ENCODE measurements around the gene TERT.

TERT gene

DNA sequence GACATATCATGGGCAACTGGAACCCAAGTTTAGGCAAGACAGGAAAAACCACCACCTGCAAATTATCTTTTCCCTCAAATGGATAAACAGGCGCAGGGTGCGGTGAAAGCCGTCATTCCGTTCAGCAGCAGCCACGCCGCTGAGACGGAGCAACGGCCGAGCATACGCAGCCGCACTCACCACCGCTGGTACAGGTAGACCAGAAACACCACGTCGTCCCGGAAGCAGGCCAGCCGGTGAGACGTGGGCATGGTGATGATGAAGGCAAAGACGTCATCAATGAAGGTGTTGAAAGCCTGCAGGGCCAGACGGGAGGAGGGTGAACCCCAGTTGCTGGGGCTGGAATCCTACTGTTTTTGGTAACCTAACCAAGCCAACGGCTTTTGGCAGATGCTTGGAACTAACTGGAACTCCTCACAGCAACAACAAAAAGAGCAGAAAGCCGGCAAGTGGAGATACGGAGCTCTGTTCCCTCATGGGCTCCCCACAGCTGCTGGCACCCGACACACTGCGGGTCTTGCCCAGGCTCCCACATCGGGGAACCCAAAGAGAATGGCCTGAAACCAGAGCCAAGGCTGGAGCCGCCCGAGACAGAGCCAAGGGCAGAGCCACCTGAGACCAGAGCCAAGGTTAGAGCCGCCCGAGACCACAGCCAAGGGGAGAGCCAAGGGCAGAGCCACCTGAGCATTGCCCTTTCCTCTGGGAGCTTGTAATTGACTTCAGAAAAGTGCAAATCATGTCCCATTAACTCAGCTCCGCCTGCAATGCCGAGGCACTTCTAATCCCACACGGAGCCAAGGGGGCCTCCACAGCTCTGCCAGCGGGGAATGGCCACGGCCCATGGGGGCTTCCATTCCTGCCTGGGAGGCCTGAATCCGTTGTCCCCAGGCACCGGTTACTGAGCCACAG lies 25.8 kb upstream of the TERT start:
- intact Hi-C loops (cut with DNase I), result no loop called here
- DNase-seq, result peak in 3 of 10 donors; percentile 48 to 81 (median 62)

DNA sequence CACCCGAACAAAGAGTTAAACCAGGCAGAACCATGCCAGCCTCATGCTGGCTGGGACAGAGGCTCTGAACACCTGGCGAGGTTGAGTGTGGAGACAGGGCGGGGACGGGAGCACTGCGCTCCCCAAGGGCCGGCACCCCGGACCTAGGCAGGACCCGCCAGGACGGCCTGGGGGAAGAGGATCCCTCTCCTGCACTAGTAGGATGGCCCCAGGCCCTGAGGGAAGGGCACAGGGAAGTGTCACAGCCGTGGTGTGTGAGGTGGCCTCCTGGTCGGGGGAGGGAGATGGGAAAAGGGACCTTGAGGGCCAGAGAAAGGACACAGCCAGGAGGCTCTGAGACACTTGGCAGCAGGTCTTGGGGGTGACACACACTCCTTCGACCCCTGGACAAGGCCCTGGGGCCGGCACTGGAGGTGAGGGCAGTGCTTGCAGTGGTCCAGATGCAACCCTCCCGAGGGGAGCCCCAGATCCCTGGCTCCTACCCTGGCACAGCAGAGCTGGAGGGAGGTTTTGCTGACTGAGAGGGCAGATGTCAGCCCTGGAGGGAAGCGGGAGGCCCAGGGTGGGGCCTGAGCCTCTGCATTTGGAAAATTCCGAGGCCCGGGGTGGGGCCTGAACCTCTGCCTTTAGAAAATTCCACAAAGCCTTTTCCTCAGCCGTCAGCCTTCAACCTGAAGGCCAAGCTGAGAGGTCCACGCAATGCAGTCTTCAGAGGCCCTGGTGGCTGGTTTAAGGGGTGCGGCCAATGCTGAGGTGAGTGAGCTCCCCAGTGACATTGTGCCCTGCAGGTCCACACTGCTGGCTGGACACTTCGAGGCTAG lies 24.8 kb upstream of the TERT start:
- DNase-seq, result peak in 3 of 10 donors; percentile 58 to 73 (median 64)

DNA sequence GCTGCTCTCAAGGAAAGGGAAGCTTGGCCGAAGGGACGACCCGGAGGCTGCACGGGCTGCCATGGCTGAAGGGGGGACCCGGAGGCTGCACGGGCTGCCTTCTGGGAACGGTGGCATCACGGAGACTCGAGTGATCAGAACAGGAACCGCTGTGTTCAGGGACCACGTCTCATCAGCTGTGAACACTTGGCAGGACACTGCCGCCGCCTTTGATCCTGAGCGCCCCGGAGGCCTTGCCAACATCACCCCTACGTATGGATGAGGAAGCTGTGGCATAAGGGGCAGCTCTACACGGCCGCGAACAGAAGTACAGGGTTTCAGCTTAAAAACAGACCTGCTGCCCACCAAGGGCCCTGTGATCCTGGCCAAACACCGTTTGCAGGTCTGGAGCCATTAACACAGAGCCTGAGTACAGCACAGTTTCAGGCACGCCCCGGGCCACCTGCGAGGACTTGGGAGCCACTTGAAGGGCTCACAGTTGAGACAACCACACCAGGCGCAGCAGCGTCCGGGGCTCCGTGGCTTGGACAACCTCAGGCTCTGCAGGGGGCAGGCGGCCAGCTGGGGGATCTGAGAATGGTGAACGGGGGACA lies 23.9 kb upstream of the TERT start:
- DNase-seq, result peak in 3 of 10 donors; percentile 54 to 72 (median 66)
- intact Hi-C loops (cut with DNase I), result no loop called here

More for the DNA sequence above, 24.8 kb upstream of the TERT start:
- intact Hi-C loops (cut with DNase I), result no loop called here

DNA sequence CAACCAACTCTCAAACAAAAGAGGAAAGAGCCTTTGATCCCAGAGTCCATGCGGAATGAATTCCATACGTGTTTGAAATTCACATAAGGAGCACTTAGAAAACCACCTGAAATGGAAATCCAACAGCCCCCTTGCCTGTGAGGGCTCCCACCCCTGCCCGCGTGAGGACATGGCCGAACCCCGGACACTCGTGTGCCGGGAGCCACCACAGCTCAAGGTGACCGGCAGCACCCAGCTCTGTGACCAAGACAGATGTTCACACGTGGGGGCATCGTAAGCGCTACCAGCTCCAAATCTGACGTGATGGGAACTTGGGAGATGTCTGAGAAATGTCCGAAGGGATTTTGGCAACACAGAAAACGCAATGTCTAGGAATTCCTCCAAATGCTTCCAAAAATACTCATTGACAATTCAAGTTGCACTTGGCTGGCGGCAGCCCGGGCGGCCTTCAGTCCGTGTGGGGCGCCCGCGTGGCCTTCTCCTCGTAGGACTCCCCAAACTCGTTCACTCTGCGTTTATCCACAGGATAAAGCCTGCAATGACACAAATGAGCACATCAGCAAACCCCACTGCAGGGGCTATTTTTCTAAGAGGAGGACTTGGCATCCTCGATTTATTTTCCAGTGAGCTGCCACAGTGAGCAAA lies 23.2 kb upstream of the TERT start:
- intact Hi-C loops (cut with DNase I), result no loop called here
- peak in 2 of 10 donors; percentile 51 to 66 for DNase-seq

DNA sequence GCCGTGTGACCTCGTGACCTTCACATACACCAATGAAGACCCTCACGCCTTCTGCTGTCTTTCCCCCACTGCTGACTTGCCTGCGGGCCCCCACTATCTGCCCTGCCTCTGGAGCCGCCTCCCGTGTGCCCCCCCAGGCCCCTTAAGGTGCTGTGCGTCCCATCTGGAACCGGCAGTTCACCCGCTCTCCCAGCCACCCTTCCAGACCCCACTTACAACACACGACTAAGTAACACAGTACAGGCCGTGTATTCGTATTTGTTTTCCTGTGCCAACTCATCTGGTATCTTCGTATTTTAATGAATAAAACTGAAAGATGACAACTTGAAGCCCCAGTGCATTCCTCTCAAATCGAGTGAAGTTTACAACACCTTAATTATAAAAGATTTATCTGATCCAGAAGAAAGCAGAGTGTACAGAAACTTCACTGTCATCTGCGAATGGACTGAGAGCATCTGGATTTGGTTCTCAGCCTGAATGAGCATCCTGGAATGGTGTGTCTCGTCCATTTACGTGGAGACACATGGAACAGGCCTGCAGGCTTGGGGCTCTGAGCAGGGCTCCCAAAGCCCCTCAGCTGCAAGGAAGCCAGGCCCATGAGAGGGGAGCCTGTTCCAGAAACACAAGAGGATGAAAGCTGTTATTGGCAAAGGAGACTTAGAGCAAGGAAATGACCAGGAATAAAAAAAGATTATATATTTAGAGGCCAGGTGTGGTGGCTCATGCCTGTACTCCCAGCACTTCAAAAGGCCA lies 21.9 kb upstream of the TERT start:
- peak in 1 of 10 donors; percentile 37 for DNase-seq
- intact Hi-C loops (cut with DNase I), result no loop called here

DNA sequence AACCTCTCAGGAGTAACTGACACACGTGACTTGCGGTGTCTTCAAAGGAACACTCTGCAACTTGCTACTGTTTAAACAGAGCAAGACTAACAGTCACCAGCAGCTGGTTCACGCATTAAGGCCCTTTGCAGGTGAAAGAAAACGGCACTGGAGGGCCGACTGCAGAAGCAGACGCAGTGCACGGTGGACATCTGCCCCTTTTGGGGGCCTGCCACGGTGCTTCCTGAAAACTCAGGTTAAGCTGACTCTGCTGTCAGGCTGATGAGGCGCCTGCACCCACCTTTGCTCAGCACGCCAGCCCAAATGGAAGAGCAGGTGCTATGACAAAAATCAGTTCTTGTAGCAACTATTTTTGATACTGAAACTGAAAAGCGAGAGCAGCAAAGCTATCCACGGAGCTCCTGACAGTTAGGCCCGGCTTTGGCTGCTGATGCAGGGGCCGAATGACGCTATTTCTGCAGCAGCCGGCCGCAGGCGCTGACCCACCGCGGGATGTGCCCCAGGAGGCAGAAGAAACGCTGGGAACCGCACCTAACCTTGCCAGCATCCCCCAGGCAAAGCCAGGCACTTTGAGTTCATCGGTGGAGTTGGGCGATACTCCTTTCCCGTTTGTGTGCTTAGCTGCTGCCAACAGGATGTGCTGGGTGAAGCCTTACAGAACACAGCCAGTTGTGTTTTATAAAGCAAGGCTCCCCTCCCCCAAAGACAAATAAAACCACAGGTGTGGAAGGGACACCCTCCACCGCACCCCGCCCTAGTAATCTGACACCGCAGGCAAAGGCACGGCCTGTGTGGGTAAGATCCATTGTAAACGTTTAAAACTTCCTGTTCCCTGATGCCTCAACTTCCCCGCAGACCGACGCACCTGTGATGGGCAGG lies 21.1 kb upstream of the TERT start:
- intact Hi-C loops (cut with DNase I), result no loop called here
- DNase-seq, result peak in 2 of 10 donors; percentile 33 to 75

DNA sequence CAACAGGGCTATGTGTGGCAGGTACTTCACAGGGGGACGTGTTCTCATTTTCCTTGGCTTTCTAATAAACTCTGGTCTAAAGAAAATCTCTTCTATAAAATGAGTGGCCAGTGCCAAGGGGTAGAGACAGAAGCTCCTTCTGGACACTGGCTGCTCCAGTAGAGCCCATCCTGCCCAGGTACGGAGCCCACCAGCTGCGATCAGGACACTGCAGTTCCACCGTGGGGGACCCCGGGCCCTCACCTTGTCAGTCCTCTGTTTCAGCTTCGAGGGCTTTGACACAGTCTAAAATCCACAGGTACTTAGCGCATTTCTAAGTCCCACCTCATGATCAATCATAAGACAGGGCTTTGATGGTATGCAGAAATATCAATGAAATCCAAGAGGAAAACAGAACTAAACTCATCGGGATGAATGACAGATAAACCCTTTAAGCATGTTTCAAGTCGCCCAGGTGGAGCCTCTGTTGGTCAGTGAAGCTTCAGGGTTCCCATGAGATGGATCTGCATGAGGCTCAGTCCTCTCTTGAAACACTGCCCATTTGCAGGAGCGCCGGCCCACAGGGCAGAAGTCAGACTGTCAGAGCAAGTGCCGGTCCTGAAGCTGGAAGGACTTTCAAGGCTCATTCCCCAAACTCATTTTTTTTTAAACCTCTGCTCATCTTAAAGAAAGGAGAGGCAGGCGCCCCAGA lies 20.3 kb upstream of the TERT start:
- intact Hi-C loops (cut with DNase I), result no loop called here

DNA sequence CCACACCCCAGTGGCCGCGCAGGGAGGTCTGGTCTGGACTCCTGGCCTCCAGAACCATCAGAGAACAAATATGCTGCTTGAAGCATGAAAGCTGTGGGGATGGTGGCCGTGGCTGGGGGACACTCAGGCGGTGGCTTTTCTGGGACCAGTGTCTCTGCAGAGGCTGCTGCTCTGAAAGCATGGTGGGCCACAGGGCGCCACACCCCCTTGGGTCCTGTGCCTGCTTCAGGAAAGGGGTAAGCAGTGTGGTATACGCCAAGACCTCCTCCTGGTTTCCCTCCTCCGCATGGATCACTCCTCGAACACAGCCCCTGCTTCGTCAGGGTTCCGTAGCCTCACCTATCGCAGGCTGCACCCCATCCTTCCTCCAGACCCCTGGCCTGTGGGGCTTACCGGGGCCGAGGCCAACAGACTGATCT lies 19.7 kb upstream of the TERT start:
- peak in 3 of 10 donors; percentile 44 to 73 (median 60) for DNase-seq
- intact Hi-C loops (cut with DNase I), result no loop called here

More for the DNA sequence above, 20.3 kb upstream of the TERT start:
- peak in 1 of 10 donors; percentile 60 for DNase-seq

DNA sequence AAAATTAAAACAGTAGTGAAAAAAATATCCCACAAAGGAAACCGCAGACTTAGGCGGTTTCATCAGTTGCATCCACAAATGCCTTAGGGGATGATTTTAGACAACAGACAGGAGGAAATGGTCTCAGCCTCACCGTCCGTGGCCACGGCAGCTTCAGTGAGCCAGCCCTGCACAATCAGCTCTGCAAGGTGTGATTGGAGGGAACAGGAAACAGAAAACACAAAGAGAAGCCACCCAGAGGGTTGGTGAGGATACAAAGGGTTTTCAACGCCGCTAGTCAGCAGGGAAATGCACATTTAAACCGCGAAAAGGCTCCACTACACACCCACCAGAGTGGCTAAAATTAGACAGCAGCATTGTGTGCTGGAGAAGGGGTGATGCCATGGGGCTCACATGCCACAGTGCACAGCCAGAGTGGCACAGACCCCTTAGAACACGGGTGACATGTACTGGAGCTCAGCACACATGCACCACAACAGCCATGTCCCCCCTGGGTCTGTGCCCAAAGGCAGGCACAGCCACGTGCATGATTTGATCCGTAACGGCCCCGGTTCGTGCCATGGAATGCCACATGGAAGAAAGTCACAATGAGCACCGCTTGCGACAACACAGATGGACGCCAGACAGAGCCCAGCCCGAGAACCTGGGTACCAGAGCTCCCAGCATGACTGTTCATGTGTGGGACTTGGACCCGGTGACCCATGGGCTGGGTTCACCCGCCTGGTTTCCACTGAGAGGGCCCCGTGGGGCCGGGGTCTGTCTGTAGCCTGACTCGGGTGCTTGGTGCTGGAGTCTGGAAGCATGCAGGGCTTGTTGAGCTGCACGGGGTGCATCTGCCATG lies 18.3 kb upstream of the TERT start:
- DNase-seq, result peak in 3 of 10 donors; percentile 69 to 80 (median 72)
- intact Hi-C loops (cut with DNase I), result no loop called here

DNA sequence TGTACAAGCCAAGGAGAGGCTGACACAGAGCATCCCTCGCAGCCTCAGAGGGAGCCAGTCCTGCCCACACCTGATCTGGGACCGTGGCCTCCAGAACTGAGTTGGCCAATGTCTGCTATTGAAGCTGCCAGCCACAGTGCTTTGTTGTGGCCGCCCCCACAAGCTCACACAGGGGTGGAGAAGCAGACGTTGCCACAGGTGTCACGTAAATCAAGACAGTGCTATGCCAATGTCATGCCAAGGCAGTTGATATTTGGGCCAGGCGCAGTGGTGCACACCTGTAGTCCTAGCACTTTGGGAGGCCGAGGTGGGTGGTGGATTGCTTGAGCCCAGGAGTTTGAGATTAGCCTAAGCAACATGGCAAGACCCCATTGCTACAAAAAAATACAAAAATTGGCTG lies 17.3 kb upstream of the TERT start:
- intact Hi-C loops (cut with DNase I), result no loop called here
- peak in 2 of 10 donors; percentile 20 to 60 for DNase-seq

DNA sequence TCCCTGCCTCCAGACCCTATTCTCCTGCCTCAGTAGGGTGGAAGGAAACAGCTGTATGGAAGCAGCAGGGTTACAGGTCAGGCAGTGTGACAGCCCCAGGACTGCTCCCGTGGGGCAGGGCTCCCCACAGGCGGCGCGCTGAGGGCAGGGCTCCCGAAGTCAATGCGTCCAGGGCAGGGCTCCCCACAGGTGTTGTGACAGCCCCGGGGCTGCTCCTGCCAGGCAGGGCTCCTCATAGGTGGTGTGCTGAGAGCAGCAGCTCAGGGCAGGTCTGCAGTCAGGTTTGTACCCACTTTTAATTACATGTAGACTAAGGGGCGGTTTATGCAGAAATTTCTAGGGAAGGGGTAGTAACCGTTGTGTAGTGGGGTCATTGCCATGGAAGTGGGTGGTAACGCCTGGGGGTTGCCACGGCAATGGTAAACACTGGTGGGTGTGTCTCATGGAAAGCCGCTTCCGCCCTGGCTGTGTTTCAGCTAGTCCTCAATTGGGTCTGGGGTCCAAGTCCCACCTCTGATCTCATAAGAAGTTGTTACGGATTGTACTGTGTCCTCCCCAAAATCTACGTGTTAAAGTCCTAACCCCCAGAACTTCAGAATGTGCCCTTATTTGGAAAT lies 16.7 kb upstream of the TERT start:
- intact Hi-C loops (cut with DNase I), result no loop called here
- peak in 2 of 10 donors; percentile 32 to 70 for DNase-seq

DNA sequence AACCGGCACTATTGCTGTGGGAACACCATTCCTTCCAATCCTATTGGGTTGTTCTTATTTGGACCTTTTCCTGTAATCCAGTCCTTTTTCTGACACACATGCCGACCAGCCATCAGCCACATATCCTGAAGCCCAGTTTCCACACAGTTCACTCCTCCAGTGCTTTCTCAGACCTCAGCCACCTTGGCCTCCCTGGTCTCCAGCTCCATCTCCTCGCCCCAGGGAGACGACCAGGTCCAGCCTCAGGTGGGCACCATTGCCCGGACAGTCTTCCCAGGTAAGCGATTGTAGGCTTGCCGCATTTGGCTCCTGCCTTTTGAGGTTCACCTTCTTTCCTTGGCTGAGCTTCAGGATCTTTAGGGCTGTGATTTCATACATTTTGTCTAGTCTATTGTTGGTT lies 15.2 kb upstream of the TERT start:
- intact Hi-C loops (cut with DNase I), result no loop called here
- DNase-seq, result peak in 2 of 10 donors; percentile 68 to 70

DNA sequence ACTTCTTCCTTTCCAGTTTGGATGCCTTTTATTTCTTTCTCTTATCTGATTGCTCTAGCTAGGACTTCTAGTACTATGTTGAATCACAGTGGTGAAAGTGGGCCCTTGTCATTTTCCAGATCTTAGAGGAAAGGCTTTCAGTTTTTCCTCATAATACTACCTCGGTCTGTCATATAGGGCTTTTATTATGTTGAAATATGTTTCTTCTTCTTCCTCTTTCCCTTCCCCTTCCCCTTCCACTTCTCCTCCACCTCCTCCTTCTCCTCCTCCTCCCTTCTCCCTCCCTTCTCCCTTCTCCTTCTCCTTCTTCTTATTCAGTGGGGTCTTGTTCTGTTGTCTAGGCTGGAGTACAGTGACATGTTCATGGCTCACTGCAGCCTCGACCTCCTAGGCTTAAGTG lies 9.2 kb upstream of the TERT start:
- intact Hi-C loops (cut with DNase I), result no loop called here
- no peak for DNase-seq

DNA sequence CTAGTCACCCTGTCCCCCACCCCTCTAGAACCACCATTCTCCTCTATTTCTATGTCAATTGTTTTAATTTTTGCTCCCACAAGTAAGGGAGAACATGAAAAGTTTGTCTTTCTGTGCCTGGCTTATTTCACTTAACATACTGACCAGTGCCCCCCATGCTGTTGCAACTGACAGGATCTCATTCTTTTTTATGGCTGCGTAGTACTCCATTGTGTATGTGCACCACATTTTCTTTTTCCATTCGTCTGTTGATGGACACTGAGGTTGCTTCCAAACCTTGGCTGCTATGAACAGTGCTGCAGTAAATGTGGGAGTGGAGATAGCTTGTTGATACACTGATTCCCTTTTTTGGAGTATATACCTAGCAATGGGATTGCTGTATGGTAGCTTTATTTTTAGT lies 7.4 kb upstream of the TERT start:
- intact Hi-C loops (cut with DNase I), result no loop called here
- no peak for DNase-seq

DNA sequence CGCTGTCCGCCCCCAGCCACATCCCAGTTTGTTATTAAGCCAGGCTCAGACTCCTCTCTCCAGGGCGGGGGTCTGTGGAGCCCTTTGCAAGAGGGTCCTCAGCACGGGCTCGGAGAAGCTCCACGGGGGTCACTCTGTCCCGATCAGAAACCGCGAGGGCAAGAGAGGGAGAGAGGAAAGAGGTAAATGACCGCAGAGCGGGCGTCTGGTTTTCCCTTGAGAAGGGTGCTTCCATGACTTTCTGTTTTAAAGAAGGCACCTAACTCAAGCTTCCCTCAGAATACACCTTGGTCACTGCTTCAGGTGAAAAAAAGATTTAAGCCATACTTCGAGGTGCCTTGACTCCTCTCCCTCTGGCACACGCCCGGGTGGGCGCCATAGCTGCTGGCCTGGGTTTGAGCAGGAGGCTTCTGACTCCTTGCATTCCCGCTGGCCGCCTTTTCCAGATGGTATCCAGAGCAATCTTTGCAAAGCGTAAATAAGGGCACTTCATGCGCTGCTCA lies 5.8 kb upstream of the TERT start:
- peak in 3 of 10 donors; percentile 6 to 72 (median 72) for DNase-seq

DNA sequence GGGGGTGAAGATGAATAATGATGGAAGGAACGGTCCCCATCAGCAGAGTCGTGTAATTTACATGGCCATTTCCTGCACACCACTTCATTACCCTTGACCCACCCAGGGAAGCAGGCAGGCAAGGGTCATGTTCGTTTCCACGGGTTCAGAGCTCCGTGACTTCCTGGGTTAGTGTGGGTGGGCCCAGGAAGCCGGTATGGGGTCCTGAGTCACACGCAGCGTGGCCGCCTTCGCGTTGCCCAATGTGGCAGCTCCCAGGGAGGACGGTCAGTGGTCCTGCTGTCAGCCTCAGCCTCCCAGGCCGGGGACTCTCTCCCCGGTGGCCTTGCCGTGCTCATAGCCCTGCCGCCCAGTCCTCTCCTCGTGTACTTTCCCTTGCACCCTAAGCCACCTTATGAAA lies 5.1 kb upstream of the TERT start:
- peak in 1 of 10 donors; percentile 74 for DNase-seq
- intact Hi-C loops (cut with DNase I), result no loop called here

More for the DNA sequence above, 5.8 kb upstream of the TERT start:
- intact Hi-C loops (cut with DNase I), result no loop called here

DNA sequence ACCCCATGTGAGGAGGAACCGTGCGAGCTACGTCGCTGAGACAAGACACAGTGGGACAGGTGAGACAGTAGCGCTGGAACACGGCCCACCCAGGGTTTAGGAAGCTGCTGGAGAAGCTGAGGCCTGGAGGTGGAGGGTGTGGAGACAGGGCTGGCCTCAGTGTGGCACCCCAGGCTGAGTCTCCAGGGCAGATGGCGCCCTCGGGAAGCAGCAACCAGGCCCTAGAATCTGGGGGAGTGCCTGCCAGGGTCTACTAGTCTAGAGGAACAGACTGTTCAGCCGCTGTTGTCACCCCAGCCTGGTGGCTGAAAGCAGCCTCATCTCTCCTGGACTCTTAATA lies 4.6 kb upstream of the TERT start:
- peak in 1 of 10 donors; percentile 61 for DNase-seq
- intact Hi-C loops (cut with DNase I), result no loop called here

Measured in posterior cingulate gyrus (tissue), 11 donors.